Panc1 (cell line): Measurements from ENCODE around the gene ITSN2.

Source experiments
- POLR2AphosphoS5 ChIP-seq: IDR thresholded peaks from 2 replicates; pipeline ENCODE4 v1.6.1; 2012; ENCODE audit warnings: mild to moderate bottlenecking, low read depth, low read length, moderate library complexity
- SIN3A ChIP-seq: IDR thresholded peaks from 2 replicates; pipeline ENCODE4 v1.6.1; 2012; ENCODE audit warnings: low read depth, mild to moderate bottlenecking, low read length, moderate library complexity, borderline replicate concordance; ENCODE audit not compliant: insufficient read depth
- TCF7L2 ChIP-seq: IDR thresholded peaks from 2 replicates; pipeline ENCODE4 v1.6.1; 2011; ENCODE audit warnings: mild to moderate bottlenecking, low read depth, low read length, inconsistent platforms
- TF ChIP-seq, protein P1 (sequence below): fragments of 450-650 bp; IDR thresholded peaks from 2 replicates; pipeline ENCODE4 v1.5.1; 2017; ENCODE audit warnings: mild to moderate bottlenecking
- TF ChIP-seq, protein P2 (sequence below), 2 experiments: IDR thresholded peaks; 2 replicates each; pipeline ENCODE4 v1.6.1; 2011 to 2012; ENCODE audit warnings: low read depth in 2 of 2, control low read depth in 1 of 2, low read length in 1 of 2, mild to moderate bottlenecking in 1 of 2, moderate library complexity in 1 of 2; ENCODE audit not compliant: insufficient read depth in 1 of 2

DNA sequence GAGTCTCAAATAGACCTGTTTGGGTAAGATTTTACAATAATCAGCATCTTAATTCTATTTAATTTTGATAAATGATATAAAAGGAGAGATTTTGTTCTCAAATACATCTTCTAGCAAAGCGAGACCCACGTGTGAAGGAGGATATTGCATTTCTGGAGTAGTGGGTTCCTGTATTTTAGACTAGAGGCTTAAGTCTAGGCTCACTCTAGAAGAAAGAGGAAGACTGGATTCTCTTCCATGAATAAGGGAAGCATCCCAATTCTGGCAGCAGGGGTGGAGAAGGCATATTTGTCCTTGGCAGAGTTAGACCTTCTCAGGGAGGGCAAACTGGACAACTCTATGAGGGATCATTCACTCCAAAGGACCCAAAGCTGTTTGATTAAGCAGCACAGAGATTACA, 196.7 kb downstream of the ITSN2 start:
- TF ChIP-seq SIN3A (no peak), POLR2AphosphoS5 (no peak), TCF7L2 (no peak)
- TF ChIP-seq, protein P1, sequence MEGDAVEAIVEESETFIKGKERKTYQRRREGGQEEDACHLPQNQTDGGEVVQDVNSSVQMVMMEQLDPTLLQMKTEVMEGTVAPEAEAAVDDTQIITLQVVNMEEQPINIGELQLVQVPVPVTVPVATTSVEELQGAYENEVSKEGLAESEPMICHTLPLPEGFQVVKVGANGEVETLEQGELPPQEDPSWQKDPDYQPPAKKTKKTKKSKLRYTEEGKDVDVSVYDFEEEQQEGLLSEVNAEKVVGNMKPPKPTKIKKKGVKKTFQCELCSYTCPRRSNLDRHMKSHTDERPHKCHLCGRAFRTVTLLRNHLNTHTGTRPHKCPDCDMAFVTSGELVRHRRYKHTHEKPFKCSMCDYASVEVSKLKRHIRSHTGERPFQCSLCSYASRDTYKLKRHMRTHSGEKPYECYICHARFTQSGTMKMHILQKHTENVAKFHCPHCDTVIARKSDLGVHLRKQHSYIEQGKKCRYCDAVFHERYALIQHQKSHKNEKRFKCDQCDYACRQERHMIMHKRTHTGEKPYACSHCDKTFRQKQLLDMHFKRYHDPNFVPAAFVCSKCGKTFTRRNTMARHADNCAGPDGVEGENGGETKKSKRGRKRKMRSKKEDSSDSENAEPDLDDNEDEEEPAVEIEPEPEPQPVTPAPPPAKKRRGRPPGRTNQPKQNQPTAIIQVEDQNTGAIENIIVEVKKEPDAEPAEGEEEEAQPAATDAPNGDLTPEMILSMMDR, result no peak
- TF ChIP-seq, protein P2, sequence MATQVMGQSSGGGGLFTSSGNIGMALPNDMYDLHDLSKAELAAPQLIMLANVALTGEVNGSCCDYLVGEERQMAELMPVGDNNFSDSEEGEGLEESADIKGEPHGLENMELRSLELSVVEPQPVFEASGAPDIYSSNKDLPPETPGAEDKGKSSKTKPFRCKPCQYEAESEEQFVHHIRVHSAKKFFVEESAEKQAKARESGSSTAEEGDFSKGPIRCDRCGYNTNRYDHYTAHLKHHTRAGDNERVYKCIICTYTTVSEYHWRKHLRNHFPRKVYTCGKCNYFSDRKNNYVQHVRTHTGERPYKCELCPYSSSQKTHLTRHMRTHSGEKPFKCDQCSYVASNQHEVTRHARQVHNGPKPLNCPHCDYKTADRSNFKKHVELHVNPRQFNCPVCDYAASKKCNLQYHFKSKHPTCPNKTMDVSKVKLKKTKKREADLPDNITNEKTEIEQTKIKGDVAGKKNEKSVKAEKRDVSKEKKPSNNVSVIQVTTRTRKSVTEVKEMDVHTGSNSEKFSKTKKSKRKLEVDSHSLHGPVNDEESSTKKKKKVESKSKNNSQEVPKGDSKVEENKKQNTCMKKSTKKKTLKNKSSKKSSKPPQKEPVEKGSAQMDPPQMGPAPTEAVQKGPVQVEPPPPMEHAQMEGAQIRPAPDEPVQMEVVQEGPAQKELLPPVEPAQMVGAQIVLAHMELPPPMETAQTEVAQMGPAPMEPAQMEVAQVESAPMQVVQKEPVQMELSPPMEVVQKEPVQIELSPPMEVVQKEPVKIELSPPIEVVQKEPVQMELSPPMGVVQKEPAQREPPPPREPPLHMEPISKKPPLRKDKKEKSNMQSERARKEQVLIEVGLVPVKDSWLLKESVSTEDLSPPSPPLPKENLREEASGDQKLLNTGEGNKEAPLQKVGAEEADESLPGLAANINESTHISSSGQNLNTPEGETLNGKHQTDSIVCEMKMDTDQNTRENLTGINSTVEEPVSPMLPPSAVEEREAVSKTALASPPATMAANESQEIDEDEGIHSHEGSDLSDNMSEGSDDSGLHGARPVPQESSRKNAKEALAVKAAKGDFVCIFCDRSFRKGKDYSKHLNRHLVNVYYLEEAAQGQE (IDR thresholded peaks at IDR 0.05; ENCODE audit: insufficient read depth in 1 of 2, low read depth in 2 of 2, low read length in 1 of 2), result no peak
